ENCODE results near the gene PELO.
A peak's percentile ranks its signal among the peaks of the same experiment; 100 is the strongest.

The PELO gene

GRCh38 chr5:52802974-52803336 lies 15.2 kb downstream of the PELO start:
- TF ChIP-seq CTCF (conservative IDR thresholded peaks at IDR 0.05; ENCODE audit: low read depth, low read length) = no peak

GRCh38 chr5:52804387-52804791 lies 16.7 kb downstream of the PELO start:
- no peak for TF ChIP-seq CTCF (conservative IDR thresholded peaks at IDR 0.05; ENCODE audit: low read depth, low read length)
- H4K20me1 ChIP-seq (ENCODE audit: insufficient read depth) = peaks cover 21% of the 10 kb centered on the region
- H3K4me2 ChIP-seq = peak overlapping the region; percentile 5; the same call in 1 of the 2 replicates
- H2AFZ ChIP-seq (ENCODE audit: low read depth) = no peak overlapping the region
- H3K9ac ChIP-seq = no peak overlapping the region
- no peak overlapping the region for H3K4me3 ChIP-seq (IDR thresholded peaks at IDR 0.05; ENCODE audit: insufficient read depth, low read depth, low read length)
- H3K4me1 ChIP-seq (ENCODE audit: low read depth, poor library complexity, severe bottlenecking) = peaks cover 26% of the 10 kb centered on the region
- H3K36me3 ChIP-seq (ENCODE audit: insufficient read depth) = peaks cover 14% of the 10 kb centered on the region
- no peaks in the 10 kb centered on the region for H3K27me3 ChIP-seq (ENCODE audit: insufficient read depth, low read depth)
- peaks cover 47% of the 10 kb centered on the region for H3K79me2 ChIP-seq (ENCODE audit: insufficient read depth, low read depth)
- H3K27ac ChIP-seq = no peak overlapping the region

More at GRCh38 chr5:52802974-52803336, 15.2 kb downstream of the PELO start:
- Histone ChIP-seq H3K27ac (no peak overlapping the region), H3K79me2 (ENCODE audit: insufficient read depth, low read depth) (peaks cover 47% of the 10 kb centered on the region), H3K27me3 (ENCODE audit: insufficient read depth, low read depth) (no peaks in the 10 kb centered on the region), H3K4me2 (peak overlapping the region; percentile 81), H3K36me3 (ENCODE audit: insufficient read depth) (peaks cover 14% of the 10 kb centered on the region), H2AFZ (ENCODE audit: low read depth) (no peak overlapping the region), H3K4me1 (ENCODE audit: low read depth, poor library complexity, severe bottlenecking) (peaks cover 33% of the 10 kb centered on the region), H3K9ac (no peak overlapping the region), H4K20me1 (ENCODE audit: insufficient read depth) (peaks cover 21% of the 10 kb centered on the region), H3K4me3 (IDR thresholded peaks at IDR 0.05; ENCODE audit: insufficient read depth, low read depth, low read length) (no peak overlapping the region)

GRCh38 chr5:52804981-52805380 lies 17.3 kb downstream of the PELO start:
- Histone ChIP-seq H2AFZ (ENCODE audit: low read depth) (no peak overlapping the region), H3K4me1 (ENCODE audit: low read depth, poor library complexity, severe bottlenecking) (peaks cover 26% of the 10 kb centered on the region), H3K79me2 (ENCODE audit: insufficient read depth, low read depth) (peaks cover 47% of the 10 kb centered on the region), H3K36me3 (ENCODE audit: insufficient read depth) (peaks cover 14% of the 10 kb centered on the region), H3K4me3 (IDR thresholded peaks at IDR 0.05; ENCODE audit: insufficient read depth, low read depth, low read length) (no peak overlapping the region), H3K9ac (no peak overlapping the region), H3K27me3 (ENCODE audit: insufficient read depth, low read depth) (no peaks in the 10 kb centered on the region), H4K20me1 (ENCODE audit: insufficient read depth) (peaks cover 21% of the 10 kb centered on the region), H3K4me2 (no peak overlapping the region), H3K27ac (no peak overlapping the region)
- TF ChIP-seq CTCF (conservative IDR thresholded peaks at IDR 0.05; ENCODE audit: low read depth, low read length) = no peak

GRCh38 chr5:52805615-52806014 lies 17.9 kb downstream of the PELO start:
- TF ChIP-seq CTCF (conservative IDR thresholded peaks at IDR 0.05; ENCODE audit: low read depth, low read length) = no peak

More at GRCh38 chr5:52805615-52806014, 17.9 kb downstream of the PELO start:
- no peak overlapping the region for H3K4me3 ChIP-seq (IDR thresholded peaks at IDR 0.05; ENCODE audit: insufficient read depth, low read depth, low read length)
- no peak overlapping the region for H3K27ac ChIP-seq
- peaks cover 26% of the 10 kb centered on the region for H3K4me1 ChIP-seq (ENCODE audit: low read depth, poor library complexity, severe bottlenecking)
- H3K9ac ChIP-seq = no peak overlapping the region
- peaks cover 42% of the 10 kb centered on the region for H3K79me2 ChIP-seq (ENCODE audit: insufficient read depth, low read depth)
- H4K20me1 ChIP-seq (ENCODE audit: insufficient read depth) = peaks cover 21% of the 10 kb centered on the region
- no peak overlapping the region for H3K4me2 ChIP-seq
- no peak overlapping the region for H2AFZ ChIP-seq (ENCODE audit: low read depth)
- peaks cover 14% of the 10 kb centered on the region for H3K36me3 ChIP-seq (ENCODE audit: insufficient read depth)
- H3K27me3 ChIP-seq (ENCODE audit: insufficient read depth, low read depth) = no peaks in the 10 kb centered on the region

All from KMS-11 (cell line).